HepG2 (cell line): ENCODE measurements around the gene GALNT18. TPM values are rescaled to one million over a fixed set of nuclear protein-coding genes. Genes with fewer than 3 reads are reported as not detected.

Source experiments
- ATAC-seq: fragments of 200-7000 bp; cut with Tn5 transposase; 3 replicates; pipeline ENCODE4 v1.9.1; 2020; ENCODE audit warnings: mild to moderate bottlenecking, moderate library complexity
- BruUV-seq: library from RNA; stranded (reverse); fragments of 400-500 nt; replicated peaks from 2 replicates; lab custom pipeline; 2021; lab: Mats Ljungman, UMichigan
- CTCF ChIA-PET: fragments of 300-600 bp; formaldehyde crosslinking; extraction: SDS; loops from one replicate; lab custom pipeline; 2021; ENCODE audit warnings: low total read pairs, inconsistent platforms, low intra/inter-chr PET ratio; lab: Yijun Ruan, JAX
- POLR2A ChIA-PET: fragments of 350-600 bp; sonication (Branson Sonifier 250); formaldehyde crosslinking; loops from one replicate; lab custom pipeline; 2020; ENCODE audit warnings: antibody characterized with exemption, inconsistent platforms; lab: Yijun Ruan, JAX
- DNase-seq: peaks from one replicate; pipeline ENCODE4 v3.0.0-alpha.2; 2015; ENCODE audit warnings: low spot score
- FAIRE-seq: peaks from 3 replicates; lab custom pipeline; 2011; peaks lifted over from hg19 to GRCh38; lab: Jason Lieb, UNC
- H2AFZ ChIP-seq: one replicate; pipeline ENCODE4 v1.6.1; 2011; ENCODE audit warnings: low read length, inconsistent platforms
- H3K27ac ChIP-seq: fragments of 300-600 bp; 3 replicates; pipeline ENCODE4 v1.8.0; 2011; ENCODE audit warnings: mixed run types, mild to moderate bottlenecking, mixed read lengths, low read length, inconsistent platforms; ENCODE audit not compliant: insufficient read depth; ENCODE audit errors: extremely low read length
- H3K27me3 ChIP-seq, 2 experiments: fragments of 200-600 bp in 1 of 2; 2 replicates in 1 of 2; 3 replicates in 1 of 2; pipeline versions ENCODE4 v1.6.0 to v1.8.0; 2011; ENCODE audit warnings: low read length in 2 of 2, mild to moderate bottlenecking in 2 of 2, moderate library complexity in 2 of 2, inconsistent platforms in 1 of 2; ENCODE audit not compliant: insufficient read depth in 2 of 2, control insufficient read depth in 1 of 2
- H3K36me3 ChIP-seq, 2 experiments: fragments of 200-600 bp in 1 of 2; replicated peaks in 1 of 2; 2 replicates in 1 of 2; 3 replicates in 1 of 2; pipeline versions ENCODE4 v1.5.1 to v1.8.0; 2011; ENCODE audit warnings: low read length in 2 of 2, inconsistent platforms in 1 of 2; ENCODE audit not compliant: insufficient read depth in 2 of 2, control insufficient read depth in 1 of 2
- H3K4me1 ChIP-seq: 2 replicates; pipeline ENCODE4 v1.5.1; 2012; ENCODE audit warnings: low read length, inconsistent platforms; ENCODE audit not compliant: insufficient read depth
- H3K4me2 ChIP-seq: 2 replicates; pipeline ENCODE4 v1.6.0; 2011; ENCODE audit warnings: low read depth, low read length, inconsistent platforms
- H3K4me3 ChIP-seq, 3 experiments: fragments of 200-600 bp in 1 of 3; sonication (generic), shearing (Covaris generic) in 1 of 3; replicated peaks in 1 of 3; 2 replicates each; pipeline ENCODE4 v1.5.1; 2011 to 2016; ENCODE audit warnings: low read length in 3 of 3, inconsistent platforms in 2 of 3, low read depth in 2 of 3, mild to moderate bottlenecking in 2 of 3, control low read depth in 1 of 3, mixed read lengths in 1 of 3; ENCODE audit not compliant: insufficient read depth in 1 of 3
- H3K79me2 ChIP-seq: one replicate; pipeline ENCODE4 v1.6.1; 2011; ENCODE audit warnings: low read length, inconsistent platforms; ENCODE audit not compliant: insufficient read depth
- H3K9ac ChIP-seq: 2 replicates; pipeline ENCODE4 v1.6.0; 2011; ENCODE audit warnings: mild to moderate bottlenecking, low read depth, low read length, inconsistent platforms; ENCODE audit not compliant: insufficient read depth
- H3K9me3 ChIP-seq: 2 replicates; pipeline ENCODE4 v1.5.1; 2012; ENCODE audit warnings: mild to moderate bottlenecking, low read length
- H4K20me1 ChIP-seq: 2 replicates; pipeline ENCODE4 v1.6.0; 2011; ENCODE audit warnings: inconsistent platforms, mild to moderate bottlenecking, low read length, moderate library complexity; ENCODE audit not compliant: insufficient read depth
- FIP1L1 ChIP-seq: fragments of 200-400 bp; formaldehyde crosslinking; IDR thresholded peaks from 2 replicates; pipeline ENCODE4 v1.6.1; 2018; ENCODE audit warnings: low read depth, mild to moderate bottlenecking, low read length, moderate library complexity, borderline replicate concordance; ENCODE audit not compliant: insufficient read depth
- HOXA9 ChIP-seq: sonication (generic); formaldehyde crosslinking; IDR thresholded peaks from 2 replicates; pipeline ENCODE4 v1.8.1; 2022; ENCODE audit warnings: missing genetic modification reagents, mild to moderate bottlenecking, moderate library complexity, borderline replicate concordance
- KIAA2018 ChIP-seq: sonication (generic); formaldehyde crosslinking; IDR thresholded peaks from 2 replicates; pipeline ENCODE4 v1.5.0; 2020; ENCODE audit warnings: mild to moderate bottlenecking, missing genetic modification reagents, borderline replicate concordance
- NONO ChIP-seq, 2 experiments: fragments of 450-650 bp in 1 of 2; sonication (generic) in 1 of 2; formaldehyde crosslinking in 1 of 2; IDR thresholded peaks in 1 of 2; conservative IDR thresholded peaks in 1 of 2; 2 replicates each; pipeline versions ENCODE4 v1.6.1 to v1.8.0; 2017 to 2022; ENCODE audit warnings: mild to moderate bottlenecking in 1 of 2, missing genetic modification reagents in 1 of 2, moderate library complexity in 1 of 2
- POGK ChIP-seq: sonication (generic); formaldehyde crosslinking; conservative IDR thresholded peaks from 2 replicates; pipeline ENCODE4 v1.8.0; 2022; ENCODE audit warnings: mild to moderate bottlenecking, moderate library complexity, missing genetic modification reagents
- ZNF574 ChIP-seq: sonication (generic); formaldehyde crosslinking; IDR thresholded peaks from 2 replicates; pipeline ENCODE4 v1.4.0; 2020; ENCODE audit warnings: missing genetic modification reagents
- ZNF777 ChIP-seq: sonication (generic); formaldehyde crosslinking; IDR thresholded peaks from 2 replicates; pipeline ENCODE4 v1.4.0; 2020; ENCODE audit warnings: missing genetic modification reagents
- WGBS: methylation state at CpG from one replicate; pipeline ENCODE4 v1.1.6; 2017; ENCODE audit warnings: low lambda C conversion rate; 5-methylcytosine and 5-hydroxymethylcytosine counted together
- in situ Hi-C: cut with HindIII; loops from 2 replicates; pipeline ENCODE4 v1.10.0; 2017; ENCODE audit warnings: low pct_unique_long_range_greater_than_20kb; ENCODE audit not compliant: extremely low pct_ligation_motif_present
- intact Hi-C: fragments of 100-400 bp; cut with micrococcal nuclease; formaldehyde crosslinking; loops from one replicate; pipeline ENCODE4 v1.10.0; 2022; ENCODE audit not compliant: unreplicated experiment
- polyA plus RNA-seq, 8 experiments: library from polyadenylated mRNA; depleted of rRNA in 3 of 8; stranded (reverse) in 7 of 8; unstranded in 1 of 8; fragments of >200 nt; fragmentation: Illumina TruSeq in 4 of 8; extraction: Trizol in 4 of 8; gene quantifications; 2 replicates each; pipeline versions ENCODE4 v1.2.1 to v1.2.3, GENCODE V29; 2011 to 2016; ENCODE audit warnings: low read depth in 4 of 8, missing spikeins in 1 of 8, mixed read lengths in 1 of 8; ENCODE audit not compliant: insufficient read depth in 1 of 8
- total RNA-seq, 5 experiments: library from RNA; depleted of rRNA; stranded (reverse); fragments of >200 nt; fragmentation: Illumina TruSeq; extraction: Trizol; gene quantifications; 2 replicates each; pipeline ENCODE4 v1.2.3, GENCODE V29; 2016; ENCODE audit warnings: low read depth in 1 of 5

The GALNT18 gene
- total and polyA plus RNA-seq, 2 of the 13 experiments (the other 11 are each of a cell fraction or from before 2014, with no cell fraction given), result 0.11 TPM; not detected in 1

- TF ChIP-seq KIAA2018 (CRISPR knock-in tag), result no peak
Measured at GRCh38 chr11:11512090-11512489, 109.7 kb downstream of the GALNT18 start (continued).

GRCh38 chr11:11510939-11511338 lies 110.9 kb downstream of the GALNT18 start:
- Histone ChIP-seq H3K4me1 (no peaks in the 10 kb centered on the region), H3K27ac (no peak overlapping the region), H3K79me2 (no peaks in the 10 kb centered on the region), H3K4me3 (no peak overlapping the region), H2AFZ (no peak overlapping the region), H3K9me3 (no peaks in the 10 kb centered on the region), H3K9ac (no peak overlapping the region), H3K4me2 (no peak overlapping the region), H4K20me1 (no peaks in the 10 kb centered on the region), H3K27me3 (peaks cover 0 to 20% of the 10 kb centered on the region in 2 experiments; a peak in 3 of 5 replicates), H3K36me3 (no peaks in the 10 kb centered on the region)
- intact Hi-C loops, result no loop called here
- POLR2A ChIA-PET, result no interaction called here
- DNase-seq, result no peak
- CTCF ChIA-PET, result no interaction called here
- no TSS peak for BruUV-seq
- in situ Hi-C loops, result no loop called here
- ATAC-seq, result no peak
- 44% methylated on average over 7 of the region's 10 CpGs for WGBS
- no peak for FAIRE-seq
- no peak for TF ChIP-seq NONO (IDR thresholded peaks at IDR 0.05)
- TF ChIP-seq NONO (CRISPR knock-in tag; conservative IDR thresholded peaks at IDR 0.05), result no peak
- no peak for TF ChIP-seq FIP1L1
- TF ChIP-seq POGK (CRISPR knock-in tag), result no peak
- no peak for TF ChIP-seq ZNF777 (CRISPR knock-in tag)
- no peak for TF ChIP-seq ZNF574
- TF ChIP-seq HOXA9 (CRISPR knock-in tag), result no peak
